Measurements from ENCODE around the gene NFE2L2. TPM values are rescaled to one million over a fixed set of nuclear protein-coding genes. Genes with fewer than 3 reads are reported as not detected.

NFE2L2 gene
- total and polyA plus RNA-seq, 2 experiments from 2014 or later = 88.3 to 90.2 TPM

- Histone ChIP-seq H3K36me3 (replicated peaks; ENCODE audit: insufficient read depth, low read depth) (no peaks in the 10 kb centered on the region), H4K20me1 (ENCODE audit: insufficient read depth, poor library complexity, severe bottlenecking) (no peaks in the 10 kb centered on the region), H3K9me3 (ENCODE audit: low read depth) (no peaks in the 10 kb centered on the region), H3K27ac (peak overlapping the region; percentile 8), H2AFZ (no peak overlapping the region), H3K4me3 (no peak overlapping the region), H3K4me1 (ENCODE audit: insufficient read depth) (peaks cover 8% of the 10 kb centered on the region), H3K9me2 (replicated peaks; ENCODE audit: insufficient read depth) (no peaks in the 10 kb centered on the region), H3K27me3 (no peaks in the 10 kb centered on the region), H3K79me2 (no peaks in the 10 kb centered on the region), H3K4me2 (no peak overlapping the region)
- no peak for TF ChIP-seq EZH2 (IDR thresholded peaks at IDR 0.05; ENCODE audit: borderline replicate concordance)
- no peak for DNase-seq (ENCODE audit: low spot score)
These were observed 80.7 kb downstream of the NFE2L2 start for GRCh38 chr2:177183860-177184259.

Small RNAs within 50 kb of the gene (microRNA-seq; reads per million reads assigned to microRNA genes)
- not detected for gene MIR3128
- gene MIR6512 = not detected

Small RNAs within 50 kb of the gene (small RNA-seq; reads per million reads assigned to genes)
- gene MIR3128 = 0.09 reads per million
- not detected for gene MIR6512
- gene RF00019 = not detected

Other genes starting within 250 kb of the NFE2L2 start
- gene HNRNPA3, start 51.9 kb downstream of the NFE2L2 start, total RNA-seq = 54.9 and 56.1 TPM in 2 replicates
- 48.5 and 59.5 TPM in 2 replicates for gene HNRNPA3, start 51.9 kb downstream of the NFE2L2 start, polyA plus RNA-seq
- gene AGPS, start 128.0 kb upstream of the NFE2L2 start, total RNA-seq = 36.1 and 43.7 TPM in 2 replicates
- 22.4 and 26.6 TPM in 2 replicates for gene AGPS, start 128.0 kb upstream of the NFE2L2 start, polyA plus RNA-seq

All from hepatocyte (in vitro differentiated cells).